NCI-H1436 (cell line): ENCODE results near the gene QRFP.

Experiments used
- DNase-seq: peaks from one replicate; lab custom pipeline; 2025; lab: John Stamatoyannopoulos, UW

The QRFP gene

GRCh38 chr9:130933114-130934046 lies 36.8 kb upstream of the QRFP start:
- DNase-seq, result no peak

DNA sequence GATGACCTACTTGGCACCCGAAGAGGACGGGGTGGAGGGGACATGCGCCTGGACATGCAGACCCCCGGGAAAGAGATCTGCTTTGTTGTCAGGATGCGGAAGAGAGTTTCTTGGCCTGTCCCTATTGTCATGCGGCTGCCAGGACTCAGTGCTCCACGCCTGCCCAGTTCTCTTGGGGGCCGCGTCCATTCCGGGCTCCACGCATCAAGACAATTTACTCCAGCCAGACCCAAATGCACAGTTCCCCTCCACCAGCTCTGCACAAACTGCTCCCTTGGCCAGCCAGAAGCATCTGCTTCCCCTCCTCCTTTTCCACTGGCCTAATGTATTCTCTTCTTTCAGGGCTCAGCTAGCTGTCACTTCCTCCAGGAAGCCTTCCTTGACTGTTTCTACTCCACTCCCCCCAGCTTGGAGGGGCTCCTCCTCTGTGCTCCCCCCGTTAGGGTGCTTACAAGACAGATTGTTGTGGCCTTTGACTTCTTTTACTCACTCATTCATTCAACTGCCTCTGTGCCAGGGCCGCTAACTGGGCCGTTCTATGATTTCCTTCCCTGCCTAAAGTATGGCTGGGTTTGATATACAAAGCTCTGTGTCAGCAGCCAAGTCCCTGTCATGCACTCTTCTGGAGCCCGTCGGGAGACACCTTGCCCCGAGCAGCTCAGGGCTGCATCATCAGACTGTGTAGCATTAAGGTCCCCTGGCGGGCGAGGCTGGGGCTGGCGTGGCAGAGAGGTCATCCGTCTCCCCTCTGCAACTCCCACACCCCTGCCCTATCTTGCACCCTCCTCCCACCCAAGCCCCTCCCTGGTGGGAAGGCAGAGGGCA lies 35.9 kb upstream of the QRFP start:
- DNase-seq, result no peak

DNA sequence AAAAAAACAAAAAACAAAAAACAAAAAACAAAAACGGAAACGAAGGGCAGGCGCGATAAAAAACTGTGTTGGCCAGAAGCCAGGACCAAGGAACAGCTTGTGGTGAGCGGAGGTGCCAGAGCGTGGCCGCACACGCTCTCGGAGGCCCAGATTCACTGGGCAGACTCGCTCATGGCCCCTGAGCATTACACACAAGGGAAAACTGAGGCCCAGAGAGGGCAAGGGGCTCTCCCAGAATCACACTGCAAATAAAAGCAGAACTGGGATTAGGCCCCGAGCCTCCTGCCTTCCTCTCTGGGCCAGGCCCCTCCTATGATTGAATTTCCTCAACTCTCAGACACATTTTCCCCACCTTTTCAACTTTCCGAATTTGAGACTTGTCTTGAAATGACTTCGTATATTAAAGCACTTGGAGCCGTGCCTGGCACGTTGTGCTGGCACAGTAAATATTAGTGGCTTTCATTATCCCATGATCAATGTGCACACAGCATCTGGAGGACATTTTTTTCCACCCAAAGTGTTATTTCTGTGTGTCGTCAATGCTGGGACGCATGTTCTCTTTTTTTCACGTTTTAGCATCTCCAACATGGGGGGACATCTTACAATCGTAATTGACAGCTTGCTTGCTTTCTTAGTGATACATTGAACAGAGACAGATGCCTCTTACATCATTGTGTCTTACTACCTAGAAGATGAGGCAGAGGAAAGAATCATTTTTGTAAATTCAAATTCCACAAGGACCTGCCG lies 35.1 kb upstream of the QRFP start:
- no peak for DNase-seq

DNA sequence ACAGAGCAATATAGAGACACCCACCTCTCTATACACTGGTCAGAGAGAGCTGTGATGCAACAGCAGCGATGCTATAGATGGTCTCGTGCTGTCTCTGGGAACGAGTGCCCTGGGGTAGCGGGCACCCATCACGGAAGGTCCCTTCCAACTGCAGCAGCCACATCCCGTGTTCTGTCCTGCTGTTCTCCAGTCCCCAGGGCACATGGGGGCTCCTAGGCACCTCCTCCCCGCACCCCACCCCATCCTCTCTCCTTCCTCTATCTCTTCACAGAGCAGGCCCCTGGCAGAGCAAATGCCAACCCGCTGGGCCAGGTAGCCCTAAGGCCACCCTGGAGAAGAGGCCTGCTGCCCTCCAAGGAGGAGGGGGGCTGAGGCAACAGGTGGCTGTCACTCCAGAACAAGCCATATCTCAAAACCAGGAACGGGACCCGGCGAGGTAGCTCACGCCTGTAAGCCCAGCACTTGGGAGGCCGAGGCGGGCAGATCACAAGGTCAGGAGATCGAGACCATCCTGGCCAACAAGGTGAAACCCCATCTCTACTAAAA lies 34.3 kb upstream of the QRFP start:
- no peak for DNase-seq

GRCh38 chr9:130930132-130930803 lies 33.7 kb upstream of the QRFP start:
- DNase-seq, result no peak

DNA sequence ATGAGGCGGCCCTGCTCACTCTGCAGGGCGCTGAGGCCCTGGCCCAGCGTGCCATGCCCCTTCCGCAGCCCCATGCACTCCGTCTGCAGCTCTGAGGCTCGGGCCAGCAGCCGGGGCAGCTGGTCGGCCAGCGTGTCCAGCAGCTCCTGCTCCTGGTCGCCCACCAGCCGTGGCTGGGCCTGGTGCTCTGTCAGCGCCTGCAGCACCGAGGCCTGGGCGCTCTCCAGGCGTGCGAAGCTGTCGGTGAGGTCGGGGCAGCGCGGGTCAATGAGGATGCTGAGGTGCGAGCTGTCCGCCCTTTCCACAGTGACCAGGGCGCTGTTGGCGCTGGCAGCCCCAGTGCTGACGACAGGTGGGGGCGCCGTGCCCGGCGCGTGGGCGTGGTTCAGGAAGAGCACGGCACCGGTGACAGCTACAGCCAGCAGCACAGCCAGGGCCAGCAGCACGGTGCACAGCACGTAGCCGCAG lies 33.0 kb upstream of the QRFP start:
- no peak for DNase-seq

DNA sequence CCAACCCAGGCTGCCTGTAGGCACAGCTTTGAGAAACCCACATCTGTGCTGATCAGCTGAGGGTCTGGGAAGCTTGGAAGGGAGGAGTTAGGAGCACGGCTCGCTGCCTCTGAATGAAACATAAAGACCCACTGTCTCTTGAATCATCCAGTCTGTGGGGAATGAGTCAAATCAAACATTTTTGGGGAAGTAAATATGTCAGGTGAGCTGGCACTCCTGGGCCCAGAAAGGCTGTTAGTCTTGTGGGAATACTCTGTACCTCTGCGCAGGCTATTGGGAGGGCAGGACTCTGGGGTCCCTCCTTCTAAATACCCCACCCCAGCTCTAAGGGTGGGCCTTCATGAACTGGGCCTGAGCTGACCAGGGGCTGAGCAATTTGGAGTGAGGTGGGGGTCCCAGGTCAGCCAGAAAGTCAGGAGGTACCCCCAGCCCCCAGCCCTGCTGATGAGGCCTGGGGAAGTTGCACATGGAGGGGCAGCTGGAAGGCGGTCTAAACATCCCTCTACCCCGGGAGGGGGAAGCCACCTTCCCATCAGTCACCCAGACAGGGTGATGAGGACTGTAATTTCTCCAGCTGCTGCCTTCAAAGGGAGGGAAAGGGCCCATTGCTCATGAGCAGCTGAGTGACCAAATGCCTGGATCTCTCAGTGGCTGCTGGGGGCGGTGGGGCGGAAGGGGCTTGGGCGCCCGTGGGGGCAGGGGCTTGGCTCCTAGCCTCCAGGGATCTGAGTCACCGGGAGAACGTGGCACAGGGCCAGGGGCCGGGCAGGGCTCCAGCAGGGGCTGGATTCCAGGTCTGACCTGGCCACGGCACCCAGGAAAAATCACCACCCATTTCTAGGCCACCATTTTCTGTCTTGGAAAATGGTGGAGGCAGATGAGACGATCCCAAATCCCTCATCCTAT lies 31.6 kb upstream of the QRFP start:
- no peak for DNase-seq

- no peak for DNase-seq
These were observed 30.7 kb upstream of the QRFP start for GRCh38 chr9:130927338-130927737.

GRCh38 chr9:130925050-130925678 lies 28.6 kb upstream of the QRFP start:
- DNase-seq, result no peak

GRCh38 chr9:130924448-130924788 lies 27.8 kb upstream of the QRFP start:
- DNase-seq, result no peak

GRCh38 chr9:130923611-130924447 lies 27.2 kb upstream of the QRFP start:
- no peak for DNase-seq

GRCh38 chr9:130922893-130923610 lies 26.4 kb upstream of the QRFP start:
- DNase-seq, result no peak

GRCh38 chr9:130921989-130922892 lies 25.6 kb upstream of the QRFP start:
- DNase-seq, result no peak

- no peak for DNase-seq
These were observed 24.8 kb upstream of the QRFP start for GRCh38 chr9:130921300-130921988.

GRCh38 chr9:130920762-130921299 lies 24.2 kb upstream of the QRFP start:
- DNase-seq, result no peak

DNA sequence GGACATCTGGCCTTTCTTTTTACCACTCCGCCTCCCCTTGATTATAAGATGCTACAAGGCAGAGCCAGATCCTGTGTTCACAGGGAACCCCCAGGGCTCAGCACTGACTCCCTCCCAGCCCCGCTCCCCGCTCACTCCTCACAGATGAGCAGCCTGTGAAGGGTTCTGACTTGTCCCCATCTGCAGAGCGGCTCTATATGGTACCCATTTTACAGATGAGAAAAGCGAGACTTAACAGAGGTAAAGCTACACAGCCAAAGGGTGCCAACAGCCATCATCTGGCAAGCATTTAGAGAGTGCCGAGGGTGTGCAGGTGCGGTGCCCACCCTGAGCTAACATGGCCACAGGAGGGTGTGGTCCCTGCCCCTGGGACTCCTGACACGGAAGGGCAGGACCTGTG lies 23.6 kb upstream of the QRFP start:
- no peak for DNase-seq
